Skeletal muscle satellite cell (primary cell): Measurements from ENCODE around the gene AQP6.

ENCODE experiments used
- H3K27me3 ChIP-seq: 2 replicates; pipeline ENCODE4 v1.7.0; 2013; ENCODE audit warnings: low read length; ENCODE audit not compliant: control insufficient read depth, insufficient read depth
- H3K36me3 ChIP-seq: 2 replicates; pipeline ENCODE4 v1.7.0; 2013; ENCODE audit warnings: mild to moderate bottlenecking, control low read depth, low read length; ENCODE audit not compliant: insufficient read depth
- H3K4me1 ChIP-seq: 2 replicates; pipeline ENCODE4 v1.7.0; 2013; ENCODE audit warnings: low read length; ENCODE audit not compliant: control insufficient read depth, insufficient read depth
- H3K4me2 ChIP-seq: 2 replicates; pipeline ENCODE4 v1.7.0; 2013; ENCODE audit warnings: mild to moderate bottlenecking, low read length
- H3K4me3 ChIP-seq: 2 replicates; pipeline ENCODE4 v1.7.0; 2013; ENCODE audit warnings: low read length
- H3K9ac ChIP-seq: 2 replicates; pipeline ENCODE4 v1.7.0; 2013; ENCODE audit warnings: mild to moderate bottlenecking, low read depth, low read length, moderate library complexity
- H3K9me3 ChIP-seq: replicated peaks from 2 replicates; pipeline ENCODE4 v1.7.0; 2013; ENCODE audit warnings: mild to moderate bottlenecking, control low read depth, low read length

The AQP6 gene

DNA sequence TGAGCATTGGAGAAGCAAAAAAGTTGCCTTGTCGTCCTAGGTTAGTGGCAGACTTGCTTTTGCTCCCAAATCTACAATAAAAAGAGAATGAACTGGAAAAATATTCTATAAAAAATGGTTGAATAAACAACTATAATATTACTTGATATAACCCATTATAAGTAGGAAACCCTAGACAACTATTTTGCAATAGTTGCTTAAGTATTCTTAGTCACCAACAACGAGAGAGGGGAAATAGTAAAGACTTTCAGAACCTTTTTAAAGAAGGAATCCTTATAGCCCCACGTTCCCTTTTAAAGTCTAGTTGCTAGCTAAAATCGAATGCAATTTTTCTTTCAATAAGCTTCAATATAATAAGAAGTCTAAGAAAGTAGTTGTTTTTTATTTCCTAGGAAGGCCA, 17.5 kb downstream of the AQP6 start:
- H3K4me3 ChIP-seq, result no peak overlapping the region
- H3K4me2 ChIP-seq, result no peak overlapping the region
- H3K9ac ChIP-seq, result no peak overlapping the region
- H3K36me3 ChIP-seq, result peaks cover 46% of the 10 kb centered on the region
- H3K4me1 ChIP-seq, result peaks cover 12% of the 10 kb centered on the region
- no peaks in the 10 kb centered on the region for H3K9me3 ChIP-seq
- H3K27me3 ChIP-seq, result no peaks in the 10 kb centered on the region

DNA sequence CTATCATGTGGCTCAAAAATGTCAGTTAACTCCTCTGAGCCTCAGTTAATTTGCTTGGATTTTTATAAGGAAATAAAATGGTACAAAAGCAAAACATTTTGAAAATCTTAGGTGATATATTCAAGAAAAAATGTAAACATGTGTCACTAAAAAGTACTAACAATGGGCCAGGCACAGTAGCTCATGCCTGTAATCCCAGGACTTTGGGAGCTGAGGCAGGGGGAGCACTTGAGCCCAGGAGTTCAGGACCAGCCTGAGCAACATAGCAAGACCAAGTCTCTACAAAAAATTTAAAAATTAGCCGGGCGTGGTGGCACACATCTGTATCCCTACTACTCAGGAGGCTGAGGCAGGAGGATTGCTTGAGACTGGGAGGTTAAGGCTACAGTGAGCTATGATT, 25.7 kb downstream of the AQP6 start:
- peaks cover 46% of the 10 kb centered on the region for H3K36me3 ChIP-seq
- H3K4me1 ChIP-seq, result no peaks in the 10 kb centered on the region
- H3K4me3 ChIP-seq, result no peak overlapping the region
- no peak overlapping the region for H3K4me2 ChIP-seq
- no peak overlapping the region for H3K9ac ChIP-seq
- H3K9me3 ChIP-seq, result no peaks in the 10 kb centered on the region
- no peaks in the 10 kb centered on the region for H3K27me3 ChIP-seq

DNA sequence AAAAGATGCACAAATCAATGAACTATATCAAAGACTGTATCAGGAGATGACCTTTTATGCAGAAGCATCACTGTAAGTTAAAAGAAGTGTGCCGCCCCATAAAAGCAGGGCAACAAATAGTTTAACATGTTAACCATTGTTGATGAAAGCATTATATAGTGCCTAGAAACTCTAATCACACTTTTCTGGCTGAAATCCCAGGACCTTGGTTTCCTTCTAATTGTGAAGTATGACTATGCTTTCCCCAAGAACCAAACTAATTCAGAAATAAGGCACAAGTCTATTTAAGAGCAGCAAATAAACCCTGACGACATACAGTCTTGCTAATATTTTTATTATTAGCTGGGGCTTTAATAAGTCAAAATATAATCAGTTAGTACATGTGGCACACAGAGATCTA, 30.8 kb downstream of the AQP6 start:
- no peaks in the 10 kb centered on the region for H3K27me3 ChIP-seq
- H3K36me3 ChIP-seq, result peaks cover 42% of the 10 kb centered on the region
- no peaks in the 10 kb centered on the region for H3K9me3 ChIP-seq
- H3K4me3 ChIP-seq, result no peak overlapping the region
- H3K4me1 ChIP-seq, result peaks cover 11% of the 10 kb centered on the region
- H3K4me2 ChIP-seq, result no peak overlapping the region
- no peak overlapping the region for H3K9ac ChIP-seq

DNA sequence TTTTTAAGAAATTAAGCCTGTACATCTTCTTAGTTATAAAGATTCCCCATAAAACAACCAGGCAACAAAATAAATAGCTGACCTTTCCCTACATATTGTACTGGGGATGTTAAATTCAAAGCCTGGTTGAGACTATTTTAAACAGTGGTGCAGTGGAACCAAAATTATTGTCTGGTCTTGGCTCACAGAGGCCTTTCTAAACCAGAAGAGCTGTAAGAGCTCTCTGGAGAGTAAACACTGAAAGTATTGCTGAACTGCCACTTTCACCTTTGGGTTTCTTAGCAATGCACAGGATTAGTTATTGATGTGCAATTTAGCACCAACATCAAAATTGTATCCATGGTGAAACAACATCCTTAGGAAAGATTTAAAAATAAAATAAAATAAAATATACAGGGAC, 31.9 kb downstream of the AQP6 start:
- H3K9me3 ChIP-seq, result no peaks in the 10 kb centered on the region
- peaks cover 37% of the 10 kb centered on the region for H3K36me3 ChIP-seq
- H3K27me3 ChIP-seq, result no peaks in the 10 kb centered on the region
- no peak overlapping the region for H3K9ac ChIP-seq
- H3K4me2 ChIP-seq, result no peak overlapping the region
- peaks cover 11% of the 10 kb centered on the region for H3K4me1 ChIP-seq
- H3K4me3 ChIP-seq, result no peak overlapping the region

DNA sequence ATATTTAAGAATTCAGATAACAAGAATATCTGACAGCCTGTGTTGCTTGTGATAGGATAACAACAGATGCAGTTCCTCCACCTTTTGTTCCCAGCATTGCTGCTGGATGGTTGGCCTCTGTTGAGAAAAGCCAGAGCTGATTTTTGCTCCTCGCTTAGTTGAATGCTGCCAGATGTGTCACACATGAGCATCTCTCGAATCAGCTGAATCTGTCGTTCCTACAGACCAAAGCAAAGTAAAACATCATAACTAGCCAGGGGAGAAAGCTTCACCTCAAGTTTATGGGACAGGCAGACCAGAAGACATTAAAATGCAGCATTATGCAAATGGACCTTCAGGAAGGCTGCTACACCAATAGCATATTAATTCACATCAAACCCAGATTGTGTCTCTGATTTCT, 32.4 kb downstream of the AQP6 start:
- Histone ChIP-seq H3K9ac (no peak overlapping the region), H3K27me3 (no peaks in the 10 kb centered on the region), H3K4me2 (no peak overlapping the region), H3K4me3 (no peak overlapping the region), H3K4me1 (peaks cover 11% of the 10 kb centered on the region), H3K36me3 (peaks cover 37% of the 10 kb centered on the region), H3K9me3 (no peaks in the 10 kb centered on the region)

DNA sequence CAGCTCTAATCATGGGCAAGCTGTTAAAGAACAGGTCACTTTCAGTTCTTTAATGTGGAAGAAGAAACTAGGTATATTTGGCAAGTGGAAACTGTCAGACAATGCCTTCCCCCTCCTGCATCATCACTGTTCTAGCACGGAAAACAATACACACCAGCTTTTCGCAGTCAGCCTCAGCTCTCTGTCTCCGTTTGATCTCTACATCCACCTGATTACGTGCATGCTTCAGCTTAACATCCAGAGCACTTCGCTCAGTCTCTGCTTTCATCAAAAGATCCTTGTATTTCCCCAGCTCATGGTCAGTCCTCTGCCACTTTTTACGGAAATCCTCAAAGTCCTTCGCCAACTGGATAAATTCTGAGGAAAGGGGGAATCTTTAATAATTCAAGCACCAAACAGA, 33.5 kb downstream of the AQP6 start:
- no peak overlapping the region for H3K4me2 ChIP-seq
- peaks cover 11% of the 10 kb centered on the region for H3K4me1 ChIP-seq
- no peaks in the 10 kb centered on the region for H3K9me3 ChIP-seq
- H3K36me3 ChIP-seq, result peaks cover 28% of the 10 kb centered on the region
- H3K4me3 ChIP-seq, result no peak overlapping the region
- H3K9ac ChIP-seq, result no peak overlapping the region
- no peaks in the 10 kb centered on the region for H3K27me3 ChIP-seq

DNA sequence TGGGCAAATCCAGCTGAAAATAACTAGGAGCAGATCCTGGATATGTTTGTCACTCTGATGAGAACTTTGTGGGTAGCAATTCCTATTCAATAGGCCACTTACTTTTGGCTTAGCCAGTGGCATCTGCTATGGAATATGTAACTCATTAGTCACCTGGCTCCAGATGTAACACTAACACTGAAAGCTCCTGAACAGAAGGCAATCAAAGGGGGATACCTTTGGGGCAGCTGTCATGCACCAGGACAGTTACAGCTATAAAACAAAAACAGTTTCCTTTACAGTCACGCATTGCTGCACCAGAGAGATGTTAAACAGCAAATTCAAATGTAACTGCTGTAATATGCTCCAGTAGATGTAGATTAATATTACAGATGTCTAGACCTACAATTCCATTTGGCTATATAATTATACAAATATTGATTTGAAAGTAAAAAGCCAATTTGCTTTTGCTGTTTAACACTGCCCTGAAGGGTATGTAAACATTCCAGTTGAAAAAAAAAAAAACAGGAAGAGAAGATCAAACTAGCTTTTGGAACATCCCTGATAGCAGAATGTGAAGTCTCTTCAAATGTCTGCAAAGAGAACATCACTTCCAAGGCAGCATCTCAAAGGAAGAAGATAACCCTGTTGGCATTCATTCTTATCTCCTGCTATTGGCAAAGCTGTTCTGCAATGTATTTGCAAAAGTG, 34.2 kb downstream of the AQP6 start:
- Histone ChIP-seq H3K4me1 (peaks cover 11% of the 10 kb centered on the region), H3K27me3 (no peaks in the 10 kb centered on the region), H3K9me3 (no peaks in the 10 kb centered on the region), H3K4me2 (no peak overlapping the region), H3K9ac (no peak overlapping the region), H3K4me3 (no peak overlapping the region), H3K36me3 (peaks cover 22% of the 10 kb centered on the region)

DNA sequence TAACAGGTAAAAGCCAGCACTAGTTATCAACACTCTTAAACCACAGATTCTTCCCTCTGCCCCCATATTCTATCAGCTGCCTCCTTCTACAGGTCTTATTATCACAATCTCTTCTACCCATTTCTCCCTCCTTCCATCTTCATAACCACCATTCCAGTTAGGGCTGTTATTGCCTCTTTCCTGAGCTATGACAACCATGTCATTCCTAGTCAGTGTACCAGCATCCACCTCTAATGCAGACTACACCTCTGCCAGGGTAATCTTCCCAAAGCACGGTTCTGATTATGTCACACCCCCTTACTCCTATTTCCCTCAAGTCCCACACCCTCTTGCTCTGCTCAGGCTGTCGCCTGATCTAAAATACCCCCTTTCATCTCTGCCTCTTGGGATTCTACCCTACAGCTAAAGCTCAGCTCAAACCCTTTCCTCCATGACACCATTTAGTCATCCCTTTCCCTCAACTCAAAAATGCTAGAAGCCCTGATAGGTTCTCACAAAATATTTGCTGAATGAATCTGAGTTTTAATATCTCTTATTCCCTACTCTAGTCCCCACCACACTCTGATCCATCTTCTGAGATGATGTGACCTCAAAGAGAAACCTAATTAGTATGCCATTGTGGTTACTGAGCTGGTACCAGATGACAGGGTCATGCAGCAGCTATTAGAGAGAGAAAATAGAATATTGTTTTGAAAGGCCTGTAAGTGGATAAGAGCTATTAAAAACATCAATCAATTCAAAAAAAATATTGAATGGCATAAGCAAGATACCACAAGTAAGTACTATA, 40.8 kb downstream of the AQP6 start:
- H3K4me1 ChIP-seq, result peaks cover 20% of the 10 kb centered on the region
- no peak overlapping the region for H3K9ac ChIP-seq
- no peak overlapping the region for H3K4me3 ChIP-seq
- no peaks in the 10 kb centered on the region for H3K9me3 ChIP-seq
- peaks cover 11% of the 10 kb centered on the region for H3K36me3 ChIP-seq
- H3K27me3 ChIP-seq, result no peaks in the 10 kb centered on the region
- H3K4me2 ChIP-seq, result no peak overlapping the region

DNA sequence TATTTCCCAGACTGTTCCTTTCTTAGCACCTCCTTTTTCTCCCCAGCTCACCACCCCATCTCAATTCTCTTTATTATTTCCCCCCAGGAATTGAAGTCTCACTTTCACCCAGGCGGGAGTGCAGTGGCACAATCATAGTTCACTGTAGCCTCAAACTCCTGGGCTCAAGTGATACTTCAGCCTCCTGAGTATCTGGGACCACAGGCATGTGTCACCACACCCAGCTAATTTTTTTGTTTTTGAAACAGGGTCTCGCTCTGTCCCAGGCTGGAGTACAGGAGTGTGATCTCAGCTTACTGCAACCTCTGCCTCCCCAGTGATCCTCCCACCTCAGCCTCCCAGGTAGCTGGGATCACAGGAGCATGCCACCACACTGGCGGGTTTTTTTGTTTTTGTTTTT, 41.6 kb downstream of the AQP6 start:
- H3K9ac ChIP-seq, result no peak overlapping the region
- no peaks in the 10 kb centered on the region for H3K27me3 ChIP-seq
- H3K9me3 ChIP-seq, result no peaks in the 10 kb centered on the region
- H3K36me3 ChIP-seq, result peaks cover 11% of the 10 kb centered on the region
- H3K4me3 ChIP-seq, result no peak overlapping the region
- H3K4me2 ChIP-seq, result no peak overlapping the region
- H3K4me1 ChIP-seq, result peaks cover 20% of the 10 kb centered on the region

DNA sequence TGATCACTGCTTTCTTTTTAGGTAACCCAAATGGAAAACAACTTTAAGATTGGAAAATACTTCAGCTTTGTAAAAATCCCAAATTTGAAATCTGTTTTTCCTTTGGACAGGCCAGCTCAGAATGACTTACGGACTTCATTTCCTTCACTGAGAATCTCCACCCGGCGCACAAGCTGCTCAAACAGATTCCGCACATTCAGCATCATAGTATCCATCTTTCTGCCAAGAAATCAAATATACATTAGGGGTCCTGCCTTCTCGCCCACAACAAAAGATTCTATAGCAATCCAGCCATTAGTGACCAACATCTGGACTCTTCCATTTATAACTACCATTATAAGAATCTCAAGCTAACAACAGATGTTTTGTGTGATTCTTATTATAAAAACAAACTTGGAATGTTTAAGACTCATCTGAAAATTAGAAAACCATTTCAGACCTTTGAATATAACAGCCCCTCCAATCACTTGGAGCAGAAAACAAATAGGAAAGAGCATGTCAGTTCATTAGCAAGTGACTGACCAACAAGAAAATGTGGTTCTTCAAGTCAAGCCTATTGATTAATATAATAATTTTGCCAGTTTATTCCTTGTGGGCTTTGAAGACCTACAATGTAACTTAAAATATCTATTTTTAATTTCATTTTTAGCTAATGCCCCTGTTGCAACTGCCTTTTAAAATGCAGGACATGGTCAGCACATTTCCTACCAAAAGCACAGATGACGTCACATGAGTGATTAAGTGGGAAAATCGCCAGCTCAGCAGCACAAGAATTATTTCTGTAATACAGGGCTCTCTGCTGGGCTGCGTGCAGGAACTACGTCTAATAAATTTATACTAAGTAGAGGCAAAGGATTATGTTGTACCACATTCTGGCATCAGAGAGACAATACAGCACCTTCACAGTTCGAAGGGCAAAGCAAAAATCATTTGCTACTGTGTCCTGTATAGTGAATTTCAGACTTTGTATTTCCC, 44.0 kb downstream of the AQP6 start:
- Histone ChIP-seq H3K27me3 (no peaks in the 10 kb centered on the region), H3K4me1 (peaks cover 32% of the 10 kb centered on the region), H3K9me3 (no peaks in the 10 kb centered on the region), H3K4me3 (peak overlapping the region; percentile 52), H3K36me3 (peaks cover 8% of the 10 kb centered on the region), H3K9ac (peak overlapping the region; percentile 59), H3K4me2 (peak overlapping the region; percentile 81)

DNA sequence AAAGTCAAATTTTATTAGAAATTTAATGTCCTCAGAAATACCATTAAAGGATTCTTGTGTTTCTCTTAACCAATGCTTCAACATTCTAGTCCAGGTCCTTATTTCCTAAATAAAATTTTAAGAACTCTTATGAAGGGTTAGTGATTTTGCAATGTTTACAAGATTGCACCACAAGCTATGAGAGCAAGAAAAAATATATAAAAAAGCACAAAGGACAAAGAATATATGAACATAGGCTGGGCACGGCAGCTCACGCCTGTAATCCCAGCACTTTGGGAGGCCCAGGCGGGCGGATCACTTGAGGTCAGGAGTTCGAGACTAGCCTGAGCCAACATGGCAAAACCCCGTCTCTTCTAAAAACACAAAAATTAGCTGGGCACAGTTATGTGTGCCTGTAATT, 44.9 kb downstream of the AQP6 start:
- H3K4me1 ChIP-seq, result peaks cover 32% of the 10 kb centered on the region
- H3K27me3 ChIP-seq, result no peaks in the 10 kb centered on the region
- H3K9ac ChIP-seq, result peak overlapping the region; percentile 59
- no peaks in the 10 kb centered on the region for H3K9me3 ChIP-seq
- H3K4me2 ChIP-seq, result peak overlapping the region; percentile 81
- H3K36me3 ChIP-seq, result peaks cover 8% of the 10 kb centered on the region
- H3K4me3 ChIP-seq, result no peak overlapping the region
